ENCODE data around the gene ZBTB7C. TPM values are rescaled to one million over a fixed set of nuclear protein-coding genes. Genes with fewer than 3 reads are reported as not detected.

The ZBTB7C gene
- total RNA-seq, 6 donors from 2014 or later: 6.1 to 18.1 (median 12.2) TPM

DNA sequence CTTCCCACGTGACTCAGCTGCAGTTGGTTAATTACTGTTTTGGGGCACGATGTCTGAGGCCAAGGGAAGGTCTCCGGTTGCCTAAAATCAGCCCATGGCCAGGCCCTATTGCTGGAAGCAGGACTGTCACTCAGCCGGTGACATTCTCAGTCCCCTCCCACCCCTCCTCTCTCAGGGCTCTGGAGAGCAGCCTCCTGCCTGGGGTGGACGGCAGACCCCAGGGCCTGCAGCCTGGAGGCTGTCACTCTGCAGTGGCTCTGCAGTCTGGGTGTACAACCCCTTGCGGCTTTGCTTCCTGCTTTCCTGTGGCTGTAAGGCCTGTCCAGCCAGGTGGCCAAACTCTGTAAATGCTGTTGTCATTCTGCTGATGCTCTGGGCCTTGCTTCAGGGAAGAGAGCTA, 32.8 kb downstream of the ZBTB7C start:
- ATAC-seq (ENCODE audit: low FRiP score in 2 of 2) (peak in 1 of 2 donors; percentile 58), DNase-seq (peak in 1 of 2 donors; percentile 20)
- H3K27me3 ChIP-seq: no peaks in the 10 kb centered on the region
- TF ChIP-seq, protein P1, sequence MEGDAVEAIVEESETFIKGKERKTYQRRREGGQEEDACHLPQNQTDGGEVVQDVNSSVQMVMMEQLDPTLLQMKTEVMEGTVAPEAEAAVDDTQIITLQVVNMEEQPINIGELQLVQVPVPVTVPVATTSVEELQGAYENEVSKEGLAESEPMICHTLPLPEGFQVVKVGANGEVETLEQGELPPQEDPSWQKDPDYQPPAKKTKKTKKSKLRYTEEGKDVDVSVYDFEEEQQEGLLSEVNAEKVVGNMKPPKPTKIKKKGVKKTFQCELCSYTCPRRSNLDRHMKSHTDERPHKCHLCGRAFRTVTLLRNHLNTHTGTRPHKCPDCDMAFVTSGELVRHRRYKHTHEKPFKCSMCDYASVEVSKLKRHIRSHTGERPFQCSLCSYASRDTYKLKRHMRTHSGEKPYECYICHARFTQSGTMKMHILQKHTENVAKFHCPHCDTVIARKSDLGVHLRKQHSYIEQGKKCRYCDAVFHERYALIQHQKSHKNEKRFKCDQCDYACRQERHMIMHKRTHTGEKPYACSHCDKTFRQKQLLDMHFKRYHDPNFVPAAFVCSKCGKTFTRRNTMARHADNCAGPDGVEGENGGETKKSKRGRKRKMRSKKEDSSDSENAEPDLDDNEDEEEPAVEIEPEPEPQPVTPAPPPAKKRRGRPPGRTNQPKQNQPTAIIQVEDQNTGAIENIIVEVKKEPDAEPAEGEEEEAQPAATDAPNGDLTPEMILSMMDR (IDR thresholded peaks at IDR 0.05): no peak
- no peak for TF ChIP-seq POLR2A (IDR thresholded peaks at IDR 0.05)
- no peak for TF ChIP-seq EP300 (IDR thresholded peaks at IDR 0.05)
- no peak for TF ChIP-seq POLR2AphosphoS5 (IDR thresholded peaks at IDR 0.05)
- H3K4me1 ChIP-seq: peaks cover 0 to 13% (median 7%) of the 10 kb centered on the region in 4 donors
- 48 to 50% methylated on average over 3 to 6 of the region's 6 CpGs for WGBS, 2 donors
- H3K27ac ChIP-seq: no peak overlapping the region
- no peak overlapping the region for H3K4me3 ChIP-seq
- H3K36me3 ChIP-seq: no peaks in the 10 kb centered on the region
- no peaks in the 10 kb centered on the region for H3K9me3 ChIP-seq

DNA sequence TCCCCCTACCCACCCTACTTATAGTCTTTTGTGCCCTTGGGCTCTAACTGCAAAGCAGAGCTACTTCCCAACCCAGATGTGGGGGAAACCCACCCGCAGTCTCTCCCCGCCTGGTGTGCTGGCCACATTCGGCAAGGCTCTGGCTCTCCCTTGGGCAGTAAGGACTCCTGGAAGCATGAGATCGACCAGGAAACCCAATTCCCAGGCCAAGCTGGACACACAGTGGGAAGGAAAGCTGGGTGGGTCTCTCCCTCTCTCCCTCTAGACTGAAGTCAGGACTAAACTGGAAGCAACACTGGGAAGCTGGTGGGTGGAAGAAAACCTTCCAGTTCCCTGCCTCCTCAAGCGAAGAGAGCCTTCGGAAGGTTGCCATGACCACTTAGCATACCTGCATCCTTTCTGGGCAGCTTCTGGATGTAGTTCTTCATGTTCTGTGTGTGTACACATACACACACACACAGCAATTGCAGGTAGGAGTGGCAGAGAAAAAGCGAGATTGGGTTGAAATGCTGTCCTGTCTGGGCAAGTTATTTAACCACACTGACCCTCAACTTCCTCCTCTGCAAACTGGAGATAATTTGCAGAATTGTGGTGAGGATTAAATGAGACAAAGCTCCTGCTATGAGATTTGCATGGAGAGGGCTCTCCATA, 33.9 kb downstream of the ZBTB7C start:
- Histone ChIP-seq H3K4me3 (no peak overlapping the region), H3K4me1 (peaks cover 0 to 13% (median 7%) of the 10 kb centered on the region in 4 donors), H3K9me3 (no peaks in the 10 kb centered on the region), H3K36me3 (no peaks in the 10 kb centered on the region), H3K27ac (peak overlapping the region in 2 of 4 donors; percentile 32 to 43), H3K27me3 (no peaks in the 10 kb centered on the region)
- DNase-seq (no peak), ATAC-seq (ENCODE audit: low FRiP score in 2 of 2) (peak in 1 of 2 donors; percentile 40)
- 63 to 75% methylated on average over 6 to 7 of the region's 7 CpGs for WGBS, 2 donors
- TF ChIP-seq POLR2AphosphoS5 (IDR thresholded peaks at IDR 0.05) (no peak), EP300 (IDR thresholded peaks at IDR 0.05) (no peak), POLR2A (IDR thresholded peaks at IDR 0.05) (no peak)
- TF ChIP-seq, protein P1 (IDR thresholded peaks at IDR 0.05): no peak

DNA sequence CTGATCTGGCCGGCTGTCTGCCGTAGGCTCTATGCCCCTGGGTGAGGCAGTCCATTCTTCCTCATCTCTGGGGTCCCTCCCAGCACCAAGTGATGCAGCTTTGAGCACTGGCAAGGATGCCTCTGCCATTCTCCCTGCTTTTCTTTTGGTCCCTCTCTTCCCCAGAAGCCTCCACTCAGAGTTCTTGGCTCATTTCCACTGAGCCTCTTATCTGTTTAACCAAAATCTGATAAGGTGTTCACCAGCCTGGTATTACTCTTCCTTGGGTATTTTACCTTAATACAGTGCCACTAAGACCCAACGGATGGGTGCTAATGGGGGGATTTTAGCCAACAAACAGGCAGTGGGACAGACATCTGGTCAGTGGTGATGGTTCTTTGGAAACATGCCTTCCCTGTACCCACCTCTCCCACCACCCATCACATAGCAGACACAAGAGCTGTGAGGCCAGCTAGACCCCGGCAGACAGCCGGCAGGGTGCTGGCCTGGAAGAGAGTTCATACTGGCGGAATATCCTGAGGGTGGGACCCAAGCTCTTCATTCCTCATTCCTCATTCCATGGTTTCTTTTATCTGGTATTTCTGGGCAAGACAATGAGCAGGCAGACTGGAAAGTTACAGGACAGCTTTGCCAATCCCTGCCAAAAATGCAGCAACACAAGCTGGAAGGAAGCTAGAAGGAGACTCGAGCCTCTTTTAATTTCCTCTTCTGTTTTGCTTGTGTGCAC, 34.6 kb downstream of the ZBTB7C start:
- H3K27me3 ChIP-seq: no peaks in the 10 kb centered on the region
- WGBS, 2 donors: 46 to 47% methylated on average over 7 of the region's 7 CpGs
- no peaks in the 10 kb centered on the region for H3K9me3 ChIP-seq
- peaks cover 0 to 13% (median 7%) of the 10 kb centered on the region in 4 donors for H3K4me1 ChIP-seq
- no peaks in the 10 kb centered on the region for H3K36me3 ChIP-seq
- ATAC-seq (ENCODE audit: low FRiP score in 2 of 2): peak in 1 of 2 donors; percentile 43
- DNase-seq: peak in 1 of 2 donors; percentile 8
- TF ChIP-seq POLR2A (IDR thresholded peaks at IDR 0.05): no peak
- no peak for TF ChIP-seq POLR2AphosphoS5 (IDR thresholded peaks at IDR 0.05)
- TF ChIP-seq, protein P1 (IDR thresholded peaks at IDR 0.05): no peak
- no peak for TF ChIP-seq EP300 (IDR thresholded peaks at IDR 0.05)
- no peak overlapping the region for H3K4me3 ChIP-seq
- peak overlapping the region in 2 of 4 donors; percentile 32 to 43 for H3K27ac ChIP-seq

DNA sequence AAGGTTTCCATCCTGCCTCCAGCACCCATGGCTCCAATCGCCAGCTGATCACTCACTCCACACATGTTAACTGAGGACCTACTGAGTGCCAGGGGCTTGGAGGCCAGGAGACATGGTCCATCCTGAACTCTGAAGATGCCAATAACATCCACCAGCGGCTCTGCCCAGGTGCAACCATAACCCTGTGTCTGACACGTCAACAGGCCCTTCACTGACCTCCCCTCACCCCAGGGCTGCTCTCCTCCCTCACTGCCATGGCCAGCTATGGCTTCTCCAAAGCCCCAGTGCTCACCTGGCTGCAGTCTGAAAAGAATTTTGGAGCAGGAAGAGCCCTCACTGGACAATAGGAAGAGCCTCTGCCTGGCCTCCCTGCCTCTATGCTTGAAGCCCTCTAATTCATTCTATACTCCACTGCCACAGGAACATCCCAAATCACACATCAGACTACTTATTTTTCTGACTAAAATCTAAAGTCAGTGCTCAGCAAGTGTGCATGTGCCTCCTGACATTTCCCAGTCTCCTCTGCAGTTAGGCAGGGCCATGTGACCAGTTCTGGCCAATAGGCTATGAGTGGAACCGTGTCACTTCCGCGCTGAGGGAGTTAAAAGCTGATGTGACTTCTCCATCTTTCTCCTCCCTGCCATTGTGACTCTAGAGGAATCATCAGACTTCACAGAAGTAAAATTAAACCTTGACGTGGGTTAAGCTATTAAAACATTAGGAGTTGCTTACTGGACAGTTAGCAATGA, 37.2 kb downstream of the ZBTB7C start:
- no peak for ATAC-seq (ENCODE audit: low FRiP score in 2 of 2)
- TF ChIP-seq EP300 (IDR thresholded peaks at IDR 0.05) (no peak), POLR2AphosphoS5 (IDR thresholded peaks at IDR 0.05) (no peak), POLR2A (IDR thresholded peaks at IDR 0.05) (no peak)
- TF ChIP-seq, protein P1 (IDR thresholded peaks at IDR 0.05): no peak
- DNase-seq: no peak

More for the DNA sequence above, 37.2 kb downstream of the ZBTB7C start:
- H3K27ac ChIP-seq: no peak overlapping the region
- H3K27me3 ChIP-seq: no peaks in the 10 kb centered on the region
- H3K4me3 ChIP-seq: no peak overlapping the region
- H3K4me1 ChIP-seq: peaks cover 0 to 13% (median 7%) of the 10 kb centered on the region in 4 donors
- H3K36me3 ChIP-seq: no peaks in the 10 kb centered on the region
- 92 to 94% methylated on average over 5 to 7 of the region's 7 CpGs for WGBS, 2 donors
- no peaks in the 10 kb centered on the region for H3K9me3 ChIP-seq
